CD4-positive, alpha-beta T cell treated with Interleukin-12 subunit alpha and Interleukin-12 subunit beta, for 1 hour (primary cell): ENCODE data around the gene MMP7.

Experiments
- DNase-seq: peaks from one replicate; pipeline ENCODE4 v3.0.0-alpha.2; 2020

Gene MMP7

GRCh38 chr11:102493524-102493923 lies 37.0 kb downstream of the MMP7 start:
- DNase-seq: no peak

GRCh38 chr11:102491969-102492368 lies 38.6 kb downstream of the MMP7 start:
- DNase-seq: no peak

- no peak for DNase-seq
These were observed 41.1 kb downstream of the MMP7 start for GRCh38 chr11:102489186-102490145.

- no peak for DNase-seq
These were observed 42.3 kb downstream of the MMP7 start for GRCh38 chr11:102488208-102488607.

- no peak for DNase-seq
These were observed 43.3 kb downstream of the MMP7 start for GRCh38 chr11:102487214-102487613.

GRCh38 chr11:102486584-102486983 lies 44.0 kb downstream of the MMP7 start:
- DNase-seq: no peak

GRCh38 chr11:102485095-102485722 lies 45.3 kb downstream of the MMP7 start:
- no peak for DNase-seq

GRCh38 chr11:102482433-102482832 lies 48.1 kb downstream of the MMP7 start:
- no peak for DNase-seq

GRCh38 chr11:102479733-102480132 lies 50.8 kb downstream of the MMP7 start:
- no peak for DNase-seq

GRCh38 chr11:102478673-102479299 lies 51.8 kb downstream of the MMP7 start:
- DNase-seq: no peak

- peak; percentile 36 for DNase-seq
These were observed 53.7 kb downstream of the MMP7 start for GRCh38 chr11:102476812-102477211.

GRCh38 chr11:102476069-102476468 lies 54.5 kb downstream of the MMP7 start:
- DNase-seq: no peak

GRCh38 chr11:102473543-102473942 lies 57.0 kb downstream of the MMP7 start:
- no peak for DNase-seq

GRCh38 chr11:102472127-102472526 lies 58.4 kb downstream of the MMP7 start:
- no peak for DNase-seq

GRCh38 chr11:102471474-102471873 lies 59.1 kb downstream of the MMP7 start:
- DNase-seq: no peak
